HepG2 (cell line): ENCODE data around the gene WARS2. TPM values are rescaled to one million over a fixed set of nuclear protein-coding genes. Genes with fewer than 3 reads are reported as not detected.

Experiments
- CBX1 ChIP-seq: IDR thresholded peaks from one replicate; pipeline ENCODE4 v1.6.1; 2016; ENCODE audit warnings: antibody characterized with exemption, low read depth
- DNMT3B ChIP-seq: conservative IDR thresholded peaks from 2 replicates; pipeline ENCODE4 v1.6.1; 2016; ENCODE audit warnings: missing biosample characterization, control low read depth
- FOXC1 ChIP-seq: sonication (generic); formaldehyde crosslinking; IDR thresholded peaks from 2 replicates; pipeline ENCODE4 v1.8.0; 2022; ENCODE audit warnings: mild to moderate bottlenecking, missing genetic modification reagents, borderline replicate concordance
- FUBP1 ChIP-seq: sonication (generic); formaldehyde crosslinking; IDR thresholded peaks from 2 replicates; pipeline ENCODE4 v1.5.1; 2020; ENCODE audit warnings: missing genetic modification reagents, mild to moderate bottlenecking, borderline replicate concordance
- GZF1 ChIP-seq: sonication (generic); formaldehyde crosslinking; IDR thresholded peaks from 2 replicates; pipeline ENCODE4 v1.5.1; 2020; ENCODE audit warnings: mild to moderate bottlenecking, missing genetic modification reagents
- HOXA3 ChIP-seq: sonication (generic); formaldehyde crosslinking; IDR thresholded peaks from 2 replicates; pipeline ENCODE4 v1.5.0; 2020; ENCODE audit warnings: missing genetic modification reagents
- PAWR ChIP-seq: sonication (generic); formaldehyde crosslinking; IDR thresholded peaks from 2 replicates; pipeline ENCODE4 v1.4.0; 2020; ENCODE audit warnings: missing genetic modification reagents, mild to moderate bottlenecking, borderline replicate concordance
- RAD21 ChIP-seq: fragments of 450-650 bp; formaldehyde crosslinking; IDR thresholded peaks from 2 replicates; pipeline ENCODE4 v1.5.0; 2020; ENCODE audit warnings: mild to moderate bottlenecking
- RFX3 ChIP-seq: IDR thresholded peaks from 2 replicates; pipeline ENCODE4 v1.6.1; 2016; ENCODE audit warnings: missing biosample characterization, missing genetic modification reagents
- SIN3A ChIP-seq: IDR thresholded peaks from 2 replicates; pipeline ENCODE4 v1.6.1; 2011; ENCODE audit warnings: low read depth, mild to moderate bottlenecking, control low read depth, low read length, borderline replicate concordance
- SMAD1 ChIP-seq: sonication (generic); formaldehyde crosslinking; IDR thresholded peaks from 2 replicates; pipeline ENCODE4 v1.4.0; 2020; ENCODE audit warnings: missing genetic modification reagents, low read depth, mild to moderate bottlenecking, borderline replicate concordance
- ZBTB4 ChIP-seq: sonication (generic); formaldehyde crosslinking; IDR thresholded peaks from 2 replicates; pipeline ENCODE4 v1.4.0; 2020; ENCODE audit warnings: missing genetic modification reagents, mild to moderate bottlenecking, borderline replicate concordance
- ZFY ChIP-seq: sonication (generic); formaldehyde crosslinking; IDR thresholded peaks from 2 replicates; pipeline ENCODE4 v1.4.0; 2020; ENCODE audit warnings: missing genetic modification reagents
- ZNF609 ChIP-seq: sonication (generic); formaldehyde crosslinking; IDR thresholded peaks from 2 replicates; pipeline ENCODE4 v1.4.0; 2020; ENCODE audit warnings: mild to moderate bottlenecking, missing genetic modification reagents, borderline replicate concordance
- ZNF850 ChIP-seq: sonication (generic); formaldehyde crosslinking; conservative IDR thresholded peaks from 2 replicates; pipeline ENCODE4 v1.9.0; 2021; ENCODE audit warnings: mild to moderate bottlenecking, missing genetic modification reagents
- polyA plus RNA-seq, 8 experiments: library from polyadenylated mRNA; depleted of rRNA in 3 of 8; stranded (reverse) in 7 of 8; unstranded in 1 of 8; fragments of >200 nt; fragmentation: Illumina TruSeq in 4 of 8; extraction: Trizol in 4 of 8; gene quantifications; 2 replicates each; pipeline versions ENCODE4 v1.2.1 to v1.2.3, GENCODE V29; 2011 to 2016; ENCODE audit warnings: low read depth in 4 of 8, missing spikeins in 1 of 8, mixed read lengths in 1 of 8; ENCODE audit not compliant: insufficient read depth in 1 of 8
- total RNA-seq, 5 experiments: library from RNA; depleted of rRNA; stranded (reverse); fragments of >200 nt; fragmentation: Illumina TruSeq; extraction: Trizol; gene quantifications; 2 replicates each; pipeline ENCODE4 v1.2.3, GENCODE V29; 2016; ENCODE audit warnings: low read depth in 1 of 5
- TF ChIP-seq, protein P1 (sequence below): sonication (generic); formaldehyde crosslinking; IDR thresholded peaks from 2 replicates; pipeline ENCODE4 v1.4.0; 2020; ENCODE audit warnings: missing genetic modification reagents

WARS2 gene
- total and polyA plus RNA-seq, 2 of the 13 experiments (the other 11 are each of a cell fraction or from before 2014, with no cell fraction given), result 12.4 to 18.8 TPM

DNA sequence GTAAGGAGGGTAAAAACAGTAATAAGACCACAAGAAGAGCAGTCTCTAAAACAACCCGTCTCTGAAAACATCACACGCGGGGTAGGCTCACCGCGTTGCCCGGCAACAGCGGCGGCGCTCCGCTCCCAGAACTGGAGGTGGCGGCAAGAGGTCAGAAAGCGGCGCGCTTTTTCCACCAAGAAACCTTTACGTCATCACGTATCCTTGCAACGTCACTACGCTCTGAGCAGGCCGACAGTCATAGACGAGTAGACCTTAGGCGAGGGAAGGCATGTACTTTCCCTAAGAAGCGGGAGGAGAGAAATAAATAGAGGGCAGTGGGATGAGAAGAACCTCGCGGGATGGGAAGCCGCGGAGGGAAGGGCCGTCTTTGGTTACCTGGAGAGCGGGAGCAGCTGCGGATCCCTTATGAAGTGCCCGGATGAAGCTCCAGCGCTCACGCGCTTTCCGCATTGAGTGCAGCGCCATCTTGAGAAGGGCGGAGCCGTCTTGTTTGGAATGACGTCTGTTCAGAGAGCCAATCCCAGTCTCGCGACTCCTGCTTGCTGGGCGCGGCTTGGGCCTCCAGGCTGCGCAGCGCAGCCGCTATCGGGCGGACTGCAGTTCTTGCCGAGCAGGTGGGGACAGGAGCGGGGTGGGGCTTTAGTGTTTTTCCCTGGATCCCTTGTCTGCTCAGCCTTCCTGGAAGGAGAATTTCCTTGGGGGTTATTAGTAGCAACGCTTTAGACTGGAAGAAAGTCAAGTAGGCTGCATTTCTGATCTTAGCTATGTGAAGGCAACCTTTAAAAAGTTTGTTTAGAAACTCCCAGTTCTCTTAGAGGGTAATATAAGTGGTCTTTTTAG lies at the start of gene WARS2 (continued):
- TF ChIP-seq ZNF609 (CRISPR knock-in tag) (no peak; the same call in 1 of the 2 replicates), HOXA3 (CRISPR knock-in tag) (peak; percentile 99), RFX3 (CRISPR knock-in tag) (peak; percentile 76), ZFY (CRISPR knock-in tag) (peak; percentile 67; the same call in 1 of the 2 replicates), FUBP1 (CRISPR knock-in tag) (no peak), GZF1 (CRISPR knock-in tag) (0 out of 2 replicates have a peak, but pooled peaks have one; percentile 29), PAWR (CRISPR knock-in tag) (no peak), ZBTB4 (no peak), CBX1 (peak; percentile 39), SMAD1 (CRISPR knock-in tag) (no peak), RAD21 (CRISPR knock-in tag) (peak; percentile 17; the same call in 1 of the 2 replicates), DNMT3B (no peak; the same call in 1 of the 2 replicates), ZNF850 (CRISPR knock-in tag) (peak; percentile 82), SIN3A (peak; percentile 87), FOXC1 (peak; percentile 42)
- TF ChIP-seq, protein P1, sequence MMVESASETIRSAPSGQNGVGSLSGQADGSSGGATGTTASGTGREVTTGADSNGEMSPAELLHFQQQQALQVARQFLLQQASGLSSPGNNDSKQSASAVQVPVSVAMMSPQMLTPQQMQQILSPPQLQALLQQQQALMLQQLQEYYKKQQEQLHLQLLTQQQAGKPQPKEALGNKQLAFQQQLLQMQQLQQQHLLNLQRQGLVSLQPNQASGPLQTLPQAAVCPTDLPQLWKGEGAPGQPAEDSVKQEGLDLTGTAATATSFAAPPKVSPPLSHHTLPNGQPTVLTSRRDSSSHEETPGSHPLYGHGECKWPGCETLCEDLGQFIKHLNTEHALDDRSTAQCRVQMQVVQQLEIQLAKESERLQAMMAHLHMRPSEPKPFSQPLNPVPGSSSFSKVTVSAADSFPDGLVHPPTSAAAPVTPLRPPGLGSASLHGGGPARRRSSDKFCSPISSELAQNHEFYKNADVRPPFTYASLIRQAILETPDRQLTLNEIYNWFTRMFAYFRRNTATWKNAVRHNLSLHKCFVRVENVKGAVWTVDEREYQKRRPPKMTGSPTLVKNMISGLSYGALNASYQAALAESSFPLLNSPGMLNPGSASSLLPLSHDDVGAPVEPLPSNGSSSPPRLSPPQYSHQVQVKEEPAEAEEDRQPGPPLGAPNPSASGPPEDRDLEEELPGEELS (CRISPR knock-in tag), result no peak
